GM23338 (cell line): Measurements from ENCODE around the gene PCBP2. TPM values are rescaled to one million over a fixed set of nuclear protein-coding genes. Genes with fewer than 3 reads are reported as not detected.

Experiments used
- ATAC-seq: fragments of 200-7000 bp; cut with Tn5 transposase; 3 replicates; pipeline ENCODE4 v1.9.1; 2020
- DNase-seq: peaks from one replicate; pipeline ENCODE4 v3.0.0-alpha.2; 2015; ENCODE audit warnings: low spot score
- H2AFZ ChIP-seq: fragments of 200-600 bp; sonication (generic); 2 replicates; pipeline ENCODE4 v1.8.0; 2016; ENCODE audit warnings: antibody characterized with exemption, mild to moderate bottlenecking, moderate library complexity
- H3F3A ChIP-seq: fragments of 200-600 bp; sonication (generic); replicated peaks from 2 replicates; pipeline ENCODE4 v1.8.0; 2017; ENCODE audit warnings: antibody characterized with exemption, mixed run types, low read depth
- H3K27ac ChIP-seq: fragments of 200-600 bp; sonication (generic); 2 replicates; pipeline ENCODE4 v1.6.1; 2016; ENCODE audit warnings: low read depth
- H3K27me3 ChIP-seq: fragments of 200-600 bp; sonication (generic); 2 replicates; pipeline ENCODE4 v1.8.0; 2016; ENCODE audit warnings: mild to moderate bottlenecking, mixed run types, moderate library complexity; ENCODE audit not compliant: insufficient read depth
- H3K36me3 ChIP-seq: fragments of 200-600 bp; sonication (generic); 2 replicates; pipeline ENCODE4 v1.8.0; 2016; ENCODE audit warnings: mild to moderate bottlenecking; ENCODE audit not compliant: insufficient read depth
- H3K4me1 ChIP-seq: fragments of 200-600 bp; sonication (generic); 2 replicates; pipeline ENCODE4 v1.8.0; 2016; ENCODE audit warnings: mild to moderate bottlenecking, moderate library complexity; ENCODE audit not compliant: insufficient read depth
- H3K4me2 ChIP-seq: fragments of 200-600 bp; sonication (generic); 2 replicates; pipeline ENCODE4 v1.7.1; 2017; ENCODE audit warnings: mixed run types
- H3K4me3 ChIP-seq: fragments of 200-600 bp; sonication (generic); 2 replicates; pipeline ENCODE4 v1.6.1; 2016; ENCODE audit warnings: mixed run types
- H3K79me2 ChIP-seq: fragments of 200-600 bp; sonication (generic); replicated peaks from 2 replicates; pipeline ENCODE4 v1.8.0; 2017; ENCODE audit warnings: mild to moderate bottlenecking; ENCODE audit not compliant: insufficient read depth
- H3K9me2 ChIP-seq: fragments of 200-600 bp; sonication (generic); 2 replicates; pipeline ENCODE4 v1.8.0; 2017; ENCODE audit not compliant: insufficient read depth
- H4K20me1 ChIP-seq: fragments of 200-600 bp; sonication (generic); replicated peaks from 2 replicates; pipeline ENCODE4 v1.8.0; 2017; ENCODE audit warnings: mild to moderate bottlenecking; ENCODE audit not compliant: insufficient read depth
- H3K27ac Mint-ChIP-seq: 2 replicates; pipeline ENCODE4 v1.8.0; 2020; ENCODE audit warnings: inconsistent platforms, mild to moderate bottlenecking, moderate library complexity, mixed read lengths
- H3K27me3 Mint-ChIP-seq: 3 replicates; pipeline ENCODE4 v1.8.0; 2022; ENCODE audit warnings: low read depth, mild to moderate bottlenecking, moderate library complexity, mixed read lengths, inconsistent platforms; ENCODE audit not compliant: insufficient read depth, poor library complexity
- H3K36me3 Mint-ChIP-seq: 3 replicates; pipeline ENCODE4 v1.8.0; 2021; ENCODE audit warnings: low read depth, mild to moderate bottlenecking, inconsistent platforms, moderate library complexity, mixed read lengths
- H3K4me1 Mint-ChIP-seq: 3 replicates; pipeline ENCODE4 v1.8.0; 2020; ENCODE audit warnings: mild to moderate bottlenecking, inconsistent platforms, mixed read lengths
- H3K4me3 Mint-ChIP-seq: 3 replicates; pipeline ENCODE4 v1.8.0; 2021; ENCODE audit warnings: moderate library complexity, mild to moderate bottlenecking, inconsistent platforms, mixed read lengths
- H3K9me3 Mint-ChIP-seq: 3 replicates; pipeline ENCODE4 v1.8.0; 2020; ENCODE audit warnings: moderate library complexity, mild to moderate bottlenecking, inconsistent platforms, mixed read lengths
- CREB1 ChIP-seq: fragments of 250-450 bp; sonication (Bioruptor Pico); IDR thresholded peaks from 2 replicates; pipeline ENCODE4 v1.5.0; 2020; ENCODE audit warnings: low read depth, mild to moderate bottlenecking, moderate library complexity
- EZH2phosphoT487 ChIP-seq: fragments of 200-600 bp; sonication (generic); IDR thresholded peaks from one replicate; pipeline ENCODE4 v1.8.1; 2018; ENCODE audit warnings: antibody characterized with exemption; ENCODE audit not compliant: unreplicated experiment
- NANOG ChIP-seq: IDR thresholded peaks from 2 replicates; pipeline ENCODE4 v1.6.1; 2016; ENCODE audit warnings: antibody characterized with exemption, borderline replicate concordance
- POLR2AphosphoS5 ChIP-seq: IDR thresholded peaks from 2 replicates; pipeline ENCODE4 v1.6.1; 2016; ENCODE audit warnings: antibody characterized with exemption, low read depth
- STAT1 ChIP-seq: IDR thresholded peaks from one replicate; pipeline ENCODE4 v1.6.1; 2016; ENCODE audit warnings: antibody characterized with exemption; ENCODE audit not compliant: unreplicated experiment
- polyA plus RNA-seq: library from polyadenylated mRNA; unstranded; fragments of >200 nt; fragmentation: Nextera tagmentation; extraction: Ambion mirVana; gene quantifications from 2 replicates; pipeline ENCODE4 v1.2.1, GENCODE V29; 2016
- total RNA-seq: library from RNA; depleted of rRNA; stranded (reverse); fragments of >200 nt; shearing (Covaris generic); gene quantifications from 2 replicates; pipeline ENCODE4 v1.2.3, GENCODE V29; 2014
- TF ChIP-seq, protein P1 (sequence below): IDR thresholded peaks from 2 replicates; pipeline ENCODE4 v1.6.1; 2016; ENCODE audit warnings: antibody characterized with exemption
- TF ChIP-seq, protein P2 (sequence below): IDR thresholded peaks from one replicate; pipeline ENCODE4 v1.6.1; 2018; ENCODE audit warnings: antibody characterized with exemption; ENCODE audit not compliant: unreplicated experiment
- TF ChIP-seq, protein P3 (sequence below): fragments of 250-450 bp; sonication (Bioruptor Pico); IDR thresholded peaks from 2 replicates; pipeline ENCODE4 v1.5.0; 2020; ENCODE audit warnings: mild to moderate bottlenecking, moderate library complexity
- TF ChIP-seq, protein P4 (sequence below), 2 experiments: fragments of 200-600 bp in 1 of 2; sonication (generic) in 1 of 2; conservative IDR thresholded peaks; 2 replicates each; pipeline versions ENCODE4 v1.5.1 to v1.6.1; 2016 to 2017; ENCODE audit warnings: antibody characterized with exemption in 2 of 2, low read depth in 2 of 2, mild to moderate bottlenecking in 2 of 2, moderate library complexity in 1 of 2

PCBP2 gene
- total and polyA plus RNA-seq, 2 experiments from 2014 or later: 397 to 676 TPM

DNA sequence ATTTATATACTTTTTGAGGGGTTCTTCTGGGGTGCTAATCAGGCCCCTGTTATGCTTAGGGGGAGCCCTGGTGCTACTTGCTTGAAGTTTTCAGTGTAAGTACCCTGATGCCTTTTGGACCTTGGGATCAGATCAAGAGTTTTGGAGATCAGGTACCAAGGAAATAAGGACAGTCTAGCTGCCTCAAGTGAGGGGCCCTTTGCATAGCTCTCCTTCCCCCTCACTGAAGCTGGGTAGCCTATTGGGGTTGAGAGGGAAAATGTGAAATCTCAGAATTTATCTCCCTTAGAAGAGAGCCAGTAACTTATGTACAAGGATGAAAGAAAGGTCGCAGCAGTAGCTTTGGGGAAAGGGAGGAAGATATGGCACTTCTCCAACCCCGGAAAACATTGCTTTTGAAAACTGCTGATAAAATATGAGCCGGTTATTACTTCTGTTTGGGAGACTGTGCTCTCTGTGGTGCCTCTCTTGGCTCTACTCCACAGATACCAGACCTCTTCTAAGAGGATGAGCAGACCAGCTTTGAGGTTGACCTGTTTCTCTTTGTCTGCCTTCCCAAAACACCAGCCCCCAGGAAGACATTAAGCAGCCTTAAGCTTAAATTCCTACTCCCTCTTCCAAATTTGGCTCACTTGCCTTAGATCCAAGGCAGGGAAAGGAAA lies 37.0 kb upstream of the PCBP2 start:
- no peaks in the 10 kb centered on the region for H3K79me2 ChIP-seq
- peaks cover 20% of the 10 kb centered on the region for H3K4me1 Mint-ChIP-seq
- H3K27me3 ChIP-seq: no peaks in the 10 kb centered on the region
- no peak for DNase-seq
- no peak overlapping the region for H3K4me2 ChIP-seq
- H3K36me3 Mint-ChIP-seq: peaks cover 28% of the 10 kb centered on the region
- no peaks in the 10 kb centered on the region for H3K9me2 ChIP-seq
- H4K20me1 ChIP-seq: no peaks in the 10 kb centered on the region; the same call in 1 of the 2 replicates
- H3F3A ChIP-seq: 0 out of 2 replicates have a peak, but pooled peaks cover 2% of the 10 kb centered on the region
- H3K36me3 ChIP-seq: peaks cover 7% of the 10 kb centered on the region; the same call in 1 of the 2 replicates
- H3K4me3 ChIP-seq: no peak overlapping the region
- peak overlapping the region; percentile 74; the same call in 1 of the 2 replicates for H3K27ac Mint-ChIP-seq
- H3K27ac ChIP-seq: peak overlapping the region; percentile 36; the same call in 1 of the 2 replicates
- H2AFZ ChIP-seq: no peak overlapping the region
- ATAC-seq: peak; percentile 17; the same call in 1 of the 3 replicates
- H3K4me1 ChIP-seq: peaks cover 20% of the 10 kb centered on the region
- H3K9me3 Mint-ChIP-seq: no peaks in the 10 kb centered on the region
- peaks cover 10% of the 10 kb centered on the region for H3K27me3 Mint-ChIP-seq
- no peak overlapping the region for H3K4me3 Mint-ChIP-seq
- TF ChIP-seq NANOG (no peak), CREB1 (CRISPR knock-in tag) (no peak), POLR2AphosphoS5 (no peak), EZH2phosphoT487 (no peak), STAT1 (no peak)
- TF ChIP-seq, protein P1, sequence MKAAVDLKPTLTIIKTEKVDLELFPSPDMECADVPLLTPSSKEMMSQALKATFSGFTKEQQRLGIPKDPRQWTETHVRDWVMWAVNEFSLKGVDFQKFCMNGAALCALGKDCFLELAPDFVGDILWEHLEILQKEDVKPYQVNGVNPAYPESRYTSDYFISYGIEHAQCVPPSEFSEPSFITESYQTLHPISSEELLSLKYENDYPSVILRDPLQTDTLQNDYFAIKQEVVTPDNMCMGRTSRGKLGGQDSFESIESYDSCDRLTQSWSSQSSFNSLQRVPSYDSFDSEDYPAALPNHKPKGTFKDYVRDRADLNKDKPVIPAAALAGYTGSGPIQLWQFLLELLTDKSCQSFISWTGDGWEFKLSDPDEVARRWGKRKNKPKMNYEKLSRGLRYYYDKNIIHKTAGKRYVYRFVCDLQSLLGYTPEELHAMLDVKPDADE: no peak
- TF ChIP-seq, protein P2, sequence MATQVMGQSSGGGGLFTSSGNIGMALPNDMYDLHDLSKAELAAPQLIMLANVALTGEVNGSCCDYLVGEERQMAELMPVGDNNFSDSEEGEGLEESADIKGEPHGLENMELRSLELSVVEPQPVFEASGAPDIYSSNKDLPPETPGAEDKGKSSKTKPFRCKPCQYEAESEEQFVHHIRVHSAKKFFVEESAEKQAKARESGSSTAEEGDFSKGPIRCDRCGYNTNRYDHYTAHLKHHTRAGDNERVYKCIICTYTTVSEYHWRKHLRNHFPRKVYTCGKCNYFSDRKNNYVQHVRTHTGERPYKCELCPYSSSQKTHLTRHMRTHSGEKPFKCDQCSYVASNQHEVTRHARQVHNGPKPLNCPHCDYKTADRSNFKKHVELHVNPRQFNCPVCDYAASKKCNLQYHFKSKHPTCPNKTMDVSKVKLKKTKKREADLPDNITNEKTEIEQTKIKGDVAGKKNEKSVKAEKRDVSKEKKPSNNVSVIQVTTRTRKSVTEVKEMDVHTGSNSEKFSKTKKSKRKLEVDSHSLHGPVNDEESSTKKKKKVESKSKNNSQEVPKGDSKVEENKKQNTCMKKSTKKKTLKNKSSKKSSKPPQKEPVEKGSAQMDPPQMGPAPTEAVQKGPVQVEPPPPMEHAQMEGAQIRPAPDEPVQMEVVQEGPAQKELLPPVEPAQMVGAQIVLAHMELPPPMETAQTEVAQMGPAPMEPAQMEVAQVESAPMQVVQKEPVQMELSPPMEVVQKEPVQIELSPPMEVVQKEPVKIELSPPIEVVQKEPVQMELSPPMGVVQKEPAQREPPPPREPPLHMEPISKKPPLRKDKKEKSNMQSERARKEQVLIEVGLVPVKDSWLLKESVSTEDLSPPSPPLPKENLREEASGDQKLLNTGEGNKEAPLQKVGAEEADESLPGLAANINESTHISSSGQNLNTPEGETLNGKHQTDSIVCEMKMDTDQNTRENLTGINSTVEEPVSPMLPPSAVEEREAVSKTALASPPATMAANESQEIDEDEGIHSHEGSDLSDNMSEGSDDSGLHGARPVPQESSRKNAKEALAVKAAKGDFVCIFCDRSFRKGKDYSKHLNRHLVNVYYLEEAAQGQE: no peak
- TF ChIP-seq, protein P3, sequence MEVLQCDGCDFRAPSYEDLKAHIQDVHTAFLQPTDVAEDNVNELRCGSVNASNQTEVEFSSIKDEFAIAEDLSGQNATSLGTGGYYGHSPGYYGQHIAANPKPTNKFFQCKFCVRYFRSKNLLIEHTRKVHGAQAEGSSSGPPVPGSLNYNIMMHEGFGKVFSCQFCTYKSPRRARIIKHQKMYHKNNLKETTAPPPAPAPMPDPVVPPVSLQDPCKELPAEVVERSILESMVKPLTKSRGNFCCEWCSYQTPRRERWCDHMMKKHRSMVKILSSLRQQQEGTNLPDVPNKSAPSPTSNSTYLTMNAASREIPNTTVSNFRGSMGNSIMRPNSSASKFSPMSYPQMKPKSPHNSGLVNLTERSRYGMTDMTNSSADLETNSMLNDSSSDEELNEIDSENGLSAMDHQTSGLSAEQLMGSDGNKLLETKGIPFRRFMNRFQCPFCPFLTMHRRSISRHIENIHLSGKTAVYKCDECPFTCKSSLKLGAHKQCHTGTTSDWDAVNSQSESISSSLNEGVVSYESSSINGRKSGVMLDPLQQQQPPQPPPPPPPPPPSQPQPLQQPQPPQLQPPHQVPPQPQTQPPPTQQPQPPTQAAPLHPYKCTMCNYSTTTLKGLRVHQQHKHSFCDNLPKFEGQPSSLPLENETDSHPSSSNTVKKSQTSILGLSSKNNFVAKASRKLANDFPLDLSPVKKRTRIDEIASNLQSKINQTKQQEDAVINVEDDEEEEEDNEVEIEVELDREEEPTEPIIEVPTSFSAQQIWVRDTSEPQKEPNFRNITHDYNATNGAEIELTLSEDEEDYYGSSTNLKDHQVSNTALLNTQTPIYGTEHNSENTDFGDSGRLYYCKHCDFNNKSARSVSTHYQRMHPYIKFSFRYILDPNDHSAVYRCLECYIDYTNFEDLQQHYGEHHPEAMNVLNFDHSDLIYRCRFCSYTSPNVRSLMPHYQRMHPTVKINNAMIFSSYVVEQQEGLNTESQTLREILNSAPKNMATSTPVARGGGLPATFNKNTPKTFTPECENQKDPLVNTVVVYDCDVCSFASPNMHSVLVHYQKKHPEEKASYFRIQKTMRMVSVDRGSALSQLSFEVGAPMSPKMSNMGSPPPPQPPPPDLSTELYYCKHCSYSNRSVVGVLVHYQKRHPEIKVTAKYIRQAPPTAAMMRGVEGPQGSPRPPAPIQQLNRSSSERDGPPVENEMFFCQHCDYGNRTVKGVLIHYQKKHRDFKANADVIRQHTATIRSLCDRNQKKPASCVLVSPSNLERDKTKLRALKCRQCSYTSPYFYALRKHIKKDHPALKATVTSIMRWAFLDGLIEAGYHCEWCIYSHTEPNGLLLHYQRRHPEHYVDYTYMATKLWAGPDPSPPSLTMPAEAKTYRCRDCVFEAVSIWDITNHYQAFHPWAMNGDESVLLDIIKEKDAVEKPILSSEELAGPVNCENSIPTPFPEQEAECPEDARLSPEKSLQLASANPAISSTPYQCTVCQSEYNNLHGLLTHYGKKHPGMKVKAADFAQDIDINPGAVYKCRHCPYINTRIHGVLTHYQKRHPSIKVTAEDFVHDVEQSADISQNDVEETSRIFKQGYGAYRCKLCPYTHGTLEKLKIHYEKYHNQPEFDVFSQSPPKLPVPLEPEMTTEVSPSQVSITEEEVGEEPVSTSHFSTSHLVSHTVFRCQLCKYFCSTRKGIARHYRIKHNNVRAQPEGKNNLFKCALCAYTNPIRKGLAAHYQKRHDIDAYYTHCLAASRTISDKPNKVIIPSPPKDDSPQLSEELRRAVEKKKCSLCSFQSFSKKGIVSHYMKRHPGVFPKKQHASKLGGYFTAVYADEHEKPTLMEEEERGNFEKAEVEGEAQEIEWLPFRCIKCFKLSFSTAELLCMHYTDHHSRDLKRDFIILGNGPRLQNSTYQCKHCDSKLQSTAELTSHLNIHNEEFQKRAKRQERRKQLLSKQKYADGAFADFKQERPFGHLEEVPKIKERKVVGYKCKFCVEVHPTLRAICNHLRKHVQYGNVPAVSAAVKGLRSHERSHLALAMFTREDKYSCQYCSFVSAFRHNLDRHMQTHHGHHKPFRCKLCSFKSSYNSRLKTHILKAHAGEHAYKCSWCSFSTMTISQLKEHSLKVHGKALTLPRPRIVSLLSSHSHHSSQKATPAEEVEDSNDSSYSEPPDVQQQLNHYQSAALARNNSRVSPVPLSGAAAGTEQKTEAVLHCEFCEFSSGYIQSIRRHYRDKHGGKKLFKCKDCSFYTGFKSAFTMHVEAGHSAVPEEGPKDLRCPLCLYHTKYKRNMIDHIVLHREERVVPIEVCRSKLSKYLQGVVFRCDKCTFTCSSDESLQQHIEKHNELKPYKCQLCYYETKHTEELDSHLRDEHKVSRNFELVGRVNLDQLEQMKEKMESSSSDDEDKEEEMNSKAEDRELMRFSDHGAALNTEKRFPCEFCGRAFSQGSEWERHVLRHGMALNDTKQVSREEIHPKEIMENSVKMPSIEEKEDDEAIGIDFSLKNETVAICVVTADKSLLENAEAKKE (CRISPR knock-in tag): no peak
- TF ChIP-seq, protein P4, sequence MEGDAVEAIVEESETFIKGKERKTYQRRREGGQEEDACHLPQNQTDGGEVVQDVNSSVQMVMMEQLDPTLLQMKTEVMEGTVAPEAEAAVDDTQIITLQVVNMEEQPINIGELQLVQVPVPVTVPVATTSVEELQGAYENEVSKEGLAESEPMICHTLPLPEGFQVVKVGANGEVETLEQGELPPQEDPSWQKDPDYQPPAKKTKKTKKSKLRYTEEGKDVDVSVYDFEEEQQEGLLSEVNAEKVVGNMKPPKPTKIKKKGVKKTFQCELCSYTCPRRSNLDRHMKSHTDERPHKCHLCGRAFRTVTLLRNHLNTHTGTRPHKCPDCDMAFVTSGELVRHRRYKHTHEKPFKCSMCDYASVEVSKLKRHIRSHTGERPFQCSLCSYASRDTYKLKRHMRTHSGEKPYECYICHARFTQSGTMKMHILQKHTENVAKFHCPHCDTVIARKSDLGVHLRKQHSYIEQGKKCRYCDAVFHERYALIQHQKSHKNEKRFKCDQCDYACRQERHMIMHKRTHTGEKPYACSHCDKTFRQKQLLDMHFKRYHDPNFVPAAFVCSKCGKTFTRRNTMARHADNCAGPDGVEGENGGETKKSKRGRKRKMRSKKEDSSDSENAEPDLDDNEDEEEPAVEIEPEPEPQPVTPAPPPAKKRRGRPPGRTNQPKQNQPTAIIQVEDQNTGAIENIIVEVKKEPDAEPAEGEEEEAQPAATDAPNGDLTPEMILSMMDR (conservative IDR thresholded peaks at IDR 0.05; ENCODE audit: low read depth in 2 of 2): no peak
